Loucy (cell line): ENCODE results near the gene ZNF611.
"Not testable (repeated sequence)": the region's sequence is repeated elsewhere in the genome, so short reads cannot be mapped to it uniquely, and the experiment has no call there.

ENCODE experiments used
- H2AFZ ChIP-seq: fragments of 200-600 bp; sonication (generic); 2 replicates; pipeline ENCODE4 v1.6.0; 2016; ENCODE audit warnings: antibody characterized with exemption, mild to moderate bottlenecking, low read length, moderate library complexity
- H3F3A ChIP-seq: fragments of 200-600 bp; 2 replicates; pipeline ENCODE4 v1.6.0; 2016; ENCODE audit warnings: antibody characterized with exemption, low read depth, mild to moderate bottlenecking
- H3K27me3 ChIP-seq: fragments of 200-600 bp; sonication (generic); 2 replicates; pipeline ENCODE4 v1.6.1; 2014; ENCODE audit warnings: low read length, mild to moderate bottlenecking; ENCODE audit not compliant: insufficient read depth, poor library complexity, severe bottlenecking
- H3K36me3 ChIP-seq: fragments of 200-600 bp; sonication (generic); 2 replicates; pipeline ENCODE4 v1.6.1; 2016; ENCODE audit warnings: low read length; ENCODE audit not compliant: insufficient read depth
- H3K4me1 ChIP-seq: fragments of 200-600 bp; sonication (generic); 2 replicates; pipeline ENCODE4 v1.5.1; 2014; ENCODE audit warnings: low read length, mild to moderate bottlenecking; ENCODE audit not compliant: insufficient read depth, poor library complexity, severe bottlenecking
- H3K4me2 ChIP-seq: fragments of 200-600 bp; sonication (generic); 2 replicates; pipeline ENCODE4 v1.6.0; 2014; ENCODE audit warnings: antibody characterized with exemption, low read length, low read depth, mild to moderate bottlenecking; ENCODE audit not compliant: poor library complexity, severe bottlenecking
- H3K4me3 ChIP-seq: fragments of 200-600 bp; sonication (generic); 2 replicates; pipeline ENCODE4 v1.5.1; 2014; ENCODE audit warnings: low read length, mild to moderate bottlenecking, mixed read lengths; ENCODE audit not compliant: poor library complexity, severe bottlenecking
- H3K79me2 ChIP-seq: fragments of 200-600 bp; sonication (generic); 2 replicates; pipeline ENCODE4 v1.6.1; 2014; ENCODE audit warnings: low read length; ENCODE audit not compliant: insufficient read depth
- H3K9ac ChIP-seq: fragments of 200-600 bp; sonication (generic); 2 replicates; pipeline ENCODE4 v1.6.0; 2014; ENCODE audit warnings: mild to moderate bottlenecking, low read depth, low read length, moderate library complexity; ENCODE audit not compliant: poor library complexity, severe bottlenecking
- H3K9me2 ChIP-seq: fragments of 200-600 bp; sonication (generic); replicated peaks from 2 replicates; pipeline ENCODE4 v1.6.1; 2016; ENCODE audit warnings: low read depth, low read length, mixed read lengths
- H3K9me3 ChIP-seq: fragments of 200-600 bp; sonication (generic); 2 replicates; pipeline ENCODE4 v1.6.1; 2014; ENCODE audit warnings: mild to moderate bottlenecking, antibody characterized with exemption, low read length, low read depth; ENCODE audit not compliant: insufficient read depth
- H4K20me1 ChIP-seq: fragments of 200-600 bp; sonication (generic); 2 replicates; pipeline ENCODE4 v1.6.0; 2014; ENCODE audit warnings: antibody characterized with exemption, low read length, mild to moderate bottlenecking; ENCODE audit not compliant: insufficient read depth, poor library complexity, severe bottlenecking
- EZH2phosphoT487 ChIP-seq: fragments of 200-600 bp; IDR thresholded peaks from 2 replicates; pipeline ENCODE4 v1.6.1; 2018; ENCODE audit warnings: antibody characterized with exemption, mild to moderate bottlenecking, moderate library complexity, borderline replicate concordance
- TF ChIP-seq, protein P1 (sequence below): fragments of 200-600 bp; sonication (generic); conservative IDR thresholded peaks from 2 replicates; pipeline ENCODE4 v1.5.1; 2014; ENCODE audit warnings: mild to moderate bottlenecking, antibody characterized with exemption, low read length

Gene ZNF611

DNA sequence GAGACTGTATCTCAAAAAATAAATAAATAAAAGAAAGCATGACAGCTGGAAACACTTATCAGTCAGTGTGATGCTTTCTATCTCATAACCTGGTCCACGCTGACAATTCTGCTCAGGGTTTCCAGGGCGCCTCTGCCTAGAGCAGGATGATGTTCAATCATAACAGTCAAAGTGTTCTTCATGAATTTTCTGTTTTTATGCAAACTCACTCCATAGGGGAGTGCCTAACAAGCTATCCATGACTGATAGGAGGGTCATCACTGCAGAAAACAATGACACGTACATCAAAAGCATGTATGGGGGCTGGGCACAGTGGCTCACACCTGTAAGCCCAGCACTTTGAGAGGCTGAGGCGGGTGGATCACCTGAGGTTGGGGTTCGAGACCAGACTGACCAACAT lies 55.2 kb downstream of the ZNF611 start:
- Histone ChIP-seq H3K4me1 (peaks cover 11% of the 10 kb centered on the region), H3K9ac (no peak overlapping the region), H3K9me2 (no peaks in the 10 kb centered on the region), H3F3A (no peaks in the 10 kb centered on the region), H4K20me1 (peaks cover 8% of the 10 kb centered on the region), H3K36me3 (no peaks in the 10 kb centered on the region), H2AFZ (no peak overlapping the region), H3K4me2 (no peak overlapping the region), H3K79me2 (peaks cover 75% of the 10 kb centered on the region), H3K4me3 (no peak overlapping the region), H3K27me3 (no peaks in the 10 kb centered on the region), H3K9me3 (no peaks in the 10 kb centered on the region)
- TF ChIP-seq, protein P1, sequence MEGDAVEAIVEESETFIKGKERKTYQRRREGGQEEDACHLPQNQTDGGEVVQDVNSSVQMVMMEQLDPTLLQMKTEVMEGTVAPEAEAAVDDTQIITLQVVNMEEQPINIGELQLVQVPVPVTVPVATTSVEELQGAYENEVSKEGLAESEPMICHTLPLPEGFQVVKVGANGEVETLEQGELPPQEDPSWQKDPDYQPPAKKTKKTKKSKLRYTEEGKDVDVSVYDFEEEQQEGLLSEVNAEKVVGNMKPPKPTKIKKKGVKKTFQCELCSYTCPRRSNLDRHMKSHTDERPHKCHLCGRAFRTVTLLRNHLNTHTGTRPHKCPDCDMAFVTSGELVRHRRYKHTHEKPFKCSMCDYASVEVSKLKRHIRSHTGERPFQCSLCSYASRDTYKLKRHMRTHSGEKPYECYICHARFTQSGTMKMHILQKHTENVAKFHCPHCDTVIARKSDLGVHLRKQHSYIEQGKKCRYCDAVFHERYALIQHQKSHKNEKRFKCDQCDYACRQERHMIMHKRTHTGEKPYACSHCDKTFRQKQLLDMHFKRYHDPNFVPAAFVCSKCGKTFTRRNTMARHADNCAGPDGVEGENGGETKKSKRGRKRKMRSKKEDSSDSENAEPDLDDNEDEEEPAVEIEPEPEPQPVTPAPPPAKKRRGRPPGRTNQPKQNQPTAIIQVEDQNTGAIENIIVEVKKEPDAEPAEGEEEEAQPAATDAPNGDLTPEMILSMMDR: no peak
- no peak for TF ChIP-seq EZH2phosphoT487

DNA sequence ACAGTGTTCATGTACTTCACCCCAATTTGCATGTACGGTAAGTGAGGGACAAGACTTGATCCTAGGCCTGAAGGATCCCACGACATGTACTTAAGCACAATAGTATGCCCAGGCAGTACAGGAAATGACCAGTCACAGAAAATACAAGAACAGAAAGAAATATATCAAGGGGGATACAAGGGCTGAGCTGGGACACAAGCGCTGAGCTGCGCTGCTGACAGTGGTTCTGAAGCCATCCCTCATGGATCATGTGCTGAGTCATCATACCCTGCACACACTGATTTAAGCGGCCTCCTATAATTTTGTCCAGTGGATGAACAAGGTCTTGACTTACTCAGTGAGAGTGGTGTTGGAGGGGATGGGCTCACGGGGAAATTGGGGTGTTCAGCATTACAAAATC lies 59.6 kb downstream of the ZNF611 start:
- not testable (repeated sequence) for H3K36me3 ChIP-seq, H3K4me3 ChIP-seq, H3K9me2 ChIP-seq, H3K4me2 ChIP-seq, H3F3A ChIP-seq, H3K27me3 ChIP-seq, H3K9ac ChIP-seq, H2AFZ ChIP-seq, H3K9me3 ChIP-seq
- H4K20me1 ChIP-seq: peaks cover 22% of the 10 kb centered on the region
- peaks cover 29% of the 10 kb centered on the region for H3K4me1 ChIP-seq
- peaks cover 77% of the 10 kb centered on the region for H3K79me2 ChIP-seq

DNA sequence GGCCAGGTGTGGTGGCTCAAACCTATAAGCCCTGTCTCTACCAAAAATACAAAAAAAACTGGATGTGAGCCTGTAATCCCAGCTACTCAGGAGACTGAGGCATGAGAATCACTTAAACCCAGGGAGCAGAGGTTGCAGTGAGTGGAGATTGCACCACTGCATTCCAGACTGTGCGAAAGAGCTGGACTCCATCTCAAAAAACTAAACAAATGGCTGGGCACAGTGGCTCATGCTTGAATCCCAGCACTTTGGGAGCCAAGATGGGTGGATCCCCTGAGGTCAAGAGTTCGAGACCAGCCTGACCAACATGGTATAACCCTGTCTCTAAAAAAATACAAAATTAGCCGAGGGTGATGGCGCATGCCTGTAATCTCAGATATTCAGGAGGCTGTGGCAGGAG lies 61.8 kb downstream of the ZNF611 start:
- Histone ChIP-seq H3K27me3 (no peaks in the 10 kb centered on the region), H3F3A (0 out of 2 replicates have a peak, but pooled peaks cover 4% of the 10 kb centered on the region), H3K9ac (no peak overlapping the region), H2AFZ (no peak overlapping the region), H3K36me3 (peaks cover 4% of the 10 kb centered on the region; the same call in 1 of the 2 replicates), H3K79me2 (peaks cover 64% of the 10 kb centered on the region), H3K4me3 (no peak overlapping the region), H3K4me2 (no peak overlapping the region), H3K4me1 (peaks cover 29% of the 10 kb centered on the region), H4K20me1 (peaks cover 19% of the 10 kb centered on the region), H3K9me3 (no peaks in the 10 kb centered on the region), H3K9me2 (no peaks in the 10 kb centered on the region)
- TF ChIP-seq EZH2phosphoT487: no peak
- TF ChIP-seq, protein P1: no peak

DNA sequence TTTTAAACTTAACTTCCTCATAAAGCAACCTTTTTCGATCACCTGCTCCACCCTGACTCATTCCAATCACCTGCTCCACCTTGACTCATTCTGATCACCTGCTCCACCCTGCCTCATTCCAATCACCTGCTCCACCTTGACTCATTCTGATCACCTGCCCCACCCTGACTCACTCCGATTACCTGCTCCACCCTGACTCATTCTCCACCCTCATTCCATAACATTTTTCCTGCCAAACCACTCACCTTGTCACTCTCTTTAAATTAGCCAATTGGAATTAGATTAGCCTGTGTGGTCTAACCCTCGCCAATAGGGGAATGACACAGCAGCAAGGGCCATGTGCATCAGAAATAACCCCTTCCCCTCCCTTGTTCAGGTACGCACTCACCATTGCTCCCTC lies 64.8 kb downstream of the ZNF611 start:
- no peak overlapping the region for H3K4me3 ChIP-seq
- H3K79me2 ChIP-seq: peaks cover 53% of the 10 kb centered on the region
- no peaks in the 10 kb centered on the region for H3K9me2 ChIP-seq
- no peaks in the 10 kb centered on the region for H3K27me3 ChIP-seq
- 0 out of 2 replicates have a peak, but pooled peaks cover 4% of the 10 kb centered on the region for H3F3A ChIP-seq
- no peak for TF ChIP-seq EZH2phosphoT487
- TF ChIP-seq, protein P1: no peak
- peaks cover 22% of the 10 kb centered on the region for H3K4me1 ChIP-seq
- H3K36me3 ChIP-seq: peaks cover 4% of the 10 kb centered on the region; the same call in 1 of the 2 replicates
- H3K9me3 ChIP-seq: no peaks in the 10 kb centered on the region
- peaks cover 17% of the 10 kb centered on the region for H4K20me1 ChIP-seq
- H2AFZ ChIP-seq: no peak overlapping the region
- H3K9ac ChIP-seq: no peak overlapping the region
- no peak overlapping the region for H3K4me2 ChIP-seq
